22Rv1 (cell line): ENCODE measurements around the gene DNAH5.

ENCODE experiments used
- ZFX ChIP-seq: fragments of 450-650 bp; IDR thresholded peaks from 2 replicates; pipeline ENCODE4 v1.6.1; 2017; ENCODE audit warnings: antibody characterized with exemption, borderline replicate concordance
- TF ChIP-seq, protein P1 (sequence below): fragments of 450-650 bp; IDR thresholded peaks from 2 replicates; pipeline ENCODE4 v1.5.1; 2017; ENCODE audit warnings: mild to moderate bottlenecking

DNA sequence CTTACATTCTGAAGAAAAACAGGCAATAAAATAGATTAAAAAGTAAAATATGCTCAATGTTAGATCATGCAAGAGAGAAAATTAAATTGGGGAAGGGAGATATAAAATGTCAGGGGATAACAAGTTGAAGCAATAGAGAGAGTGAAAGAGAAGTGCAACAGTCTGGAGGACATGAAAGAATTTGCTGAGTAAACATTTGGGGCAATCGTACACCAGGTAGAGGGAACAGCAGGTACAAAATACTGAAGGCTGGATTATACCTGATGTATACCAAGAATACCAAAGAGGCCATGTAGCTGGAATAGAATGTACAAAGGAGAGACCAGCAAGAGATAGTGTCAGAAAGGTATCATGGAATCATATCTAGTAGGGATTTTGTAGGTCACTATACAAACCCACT is 300.8 kb downstream of the DNAH5 start:
- TF ChIP-seq, protein P1, sequence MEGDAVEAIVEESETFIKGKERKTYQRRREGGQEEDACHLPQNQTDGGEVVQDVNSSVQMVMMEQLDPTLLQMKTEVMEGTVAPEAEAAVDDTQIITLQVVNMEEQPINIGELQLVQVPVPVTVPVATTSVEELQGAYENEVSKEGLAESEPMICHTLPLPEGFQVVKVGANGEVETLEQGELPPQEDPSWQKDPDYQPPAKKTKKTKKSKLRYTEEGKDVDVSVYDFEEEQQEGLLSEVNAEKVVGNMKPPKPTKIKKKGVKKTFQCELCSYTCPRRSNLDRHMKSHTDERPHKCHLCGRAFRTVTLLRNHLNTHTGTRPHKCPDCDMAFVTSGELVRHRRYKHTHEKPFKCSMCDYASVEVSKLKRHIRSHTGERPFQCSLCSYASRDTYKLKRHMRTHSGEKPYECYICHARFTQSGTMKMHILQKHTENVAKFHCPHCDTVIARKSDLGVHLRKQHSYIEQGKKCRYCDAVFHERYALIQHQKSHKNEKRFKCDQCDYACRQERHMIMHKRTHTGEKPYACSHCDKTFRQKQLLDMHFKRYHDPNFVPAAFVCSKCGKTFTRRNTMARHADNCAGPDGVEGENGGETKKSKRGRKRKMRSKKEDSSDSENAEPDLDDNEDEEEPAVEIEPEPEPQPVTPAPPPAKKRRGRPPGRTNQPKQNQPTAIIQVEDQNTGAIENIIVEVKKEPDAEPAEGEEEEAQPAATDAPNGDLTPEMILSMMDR, result no peak
- TF ChIP-seq ZFX, result no peak
